GM23338 (cell line): ENCODE measurements around the gene ADPRHL1. TPM values are rescaled to one million over a fixed set of nuclear protein-coding genes. Genes with fewer than 3 reads are reported as not detected.

ENCODE experiments used
- ZNF331 ChIP-seq: fragments of 250-450 bp; sonication (Bioruptor Pico); IDR thresholded peaks from 2 replicates; pipeline ENCODE4 v1.5.0; 2020; ENCODE audit warnings: low read depth, mild to moderate bottlenecking, moderate library complexity
- polyA plus RNA-seq: library from polyadenylated mRNA; unstranded; fragments of >200 nt; fragmentation: Nextera tagmentation; extraction: Ambion mirVana; gene quantifications from 2 replicates; pipeline ENCODE4 v1.2.1, GENCODE V29; 2016
- total RNA-seq: library from RNA; depleted of rRNA; stranded (reverse); fragments of >200 nt; shearing (Covaris generic); gene quantifications from 2 replicates; pipeline ENCODE4 v1.2.3, GENCODE V29; 2014
- TF ChIP-seq, protein P1 (sequence below): fragments of 250-450 bp; sonication (Bioruptor Pico); IDR thresholded peaks from 2 replicates; pipeline ENCODE4 v1.5.0; 2020; ENCODE audit warnings: mild to moderate bottlenecking, moderate library complexity
- TF ChIP-seq, protein P2 (sequence below): IDR thresholded peaks from 2 replicates; pipeline ENCODE4 v1.6.1; 2016; ENCODE audit warnings: antibody characterized with exemption
- TF ChIP-seq, protein P3 (sequence below): IDR thresholded peaks from one replicate; pipeline ENCODE4 v1.6.1; 2018; ENCODE audit warnings: antibody characterized with exemption; ENCODE audit not compliant: unreplicated experiment

The ADPRHL1 gene
- total and polyA plus RNA-seq, 2 experiments from 2014 or later: 0.80 to 1.0 TPM

DNA sequence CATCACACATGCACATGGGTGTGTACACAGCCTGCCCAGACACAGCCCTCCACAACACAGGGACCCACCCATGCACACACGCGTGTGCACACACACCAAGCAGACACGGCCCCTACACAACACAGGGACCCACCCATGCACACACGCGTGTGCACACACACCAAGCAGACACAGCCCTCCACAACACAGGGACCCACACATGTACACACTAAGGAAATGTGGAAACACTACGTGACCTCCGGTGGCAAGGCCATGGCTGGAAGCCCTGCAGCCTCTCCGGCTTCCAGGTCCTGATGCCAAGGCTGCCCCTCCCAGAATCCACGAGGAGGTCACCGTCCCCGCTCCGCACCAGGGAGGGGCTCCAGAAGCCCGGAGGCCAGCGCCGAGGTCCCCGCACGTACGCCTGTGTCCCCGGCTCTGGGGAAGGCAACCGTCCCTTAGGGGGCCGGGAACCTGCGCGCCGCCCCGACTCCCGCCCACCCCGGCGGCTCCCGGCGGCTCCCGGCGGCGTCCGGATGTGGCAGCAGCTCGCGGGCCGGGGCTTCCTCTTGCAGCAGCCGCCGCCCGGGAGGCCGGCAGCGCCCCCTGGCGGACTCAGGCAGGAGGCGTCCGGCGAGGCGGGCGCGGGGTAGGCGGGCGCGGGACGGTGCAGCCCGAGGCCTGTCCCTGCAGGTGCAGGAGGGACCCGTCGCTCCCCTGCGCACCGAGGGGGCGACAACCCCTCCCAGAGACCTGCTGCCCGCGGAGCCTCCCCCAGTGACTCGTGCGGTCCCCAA, 59.5 kb downstream of the ADPRHL1 start (continued):
- TF ChIP-seq, protein P1, sequence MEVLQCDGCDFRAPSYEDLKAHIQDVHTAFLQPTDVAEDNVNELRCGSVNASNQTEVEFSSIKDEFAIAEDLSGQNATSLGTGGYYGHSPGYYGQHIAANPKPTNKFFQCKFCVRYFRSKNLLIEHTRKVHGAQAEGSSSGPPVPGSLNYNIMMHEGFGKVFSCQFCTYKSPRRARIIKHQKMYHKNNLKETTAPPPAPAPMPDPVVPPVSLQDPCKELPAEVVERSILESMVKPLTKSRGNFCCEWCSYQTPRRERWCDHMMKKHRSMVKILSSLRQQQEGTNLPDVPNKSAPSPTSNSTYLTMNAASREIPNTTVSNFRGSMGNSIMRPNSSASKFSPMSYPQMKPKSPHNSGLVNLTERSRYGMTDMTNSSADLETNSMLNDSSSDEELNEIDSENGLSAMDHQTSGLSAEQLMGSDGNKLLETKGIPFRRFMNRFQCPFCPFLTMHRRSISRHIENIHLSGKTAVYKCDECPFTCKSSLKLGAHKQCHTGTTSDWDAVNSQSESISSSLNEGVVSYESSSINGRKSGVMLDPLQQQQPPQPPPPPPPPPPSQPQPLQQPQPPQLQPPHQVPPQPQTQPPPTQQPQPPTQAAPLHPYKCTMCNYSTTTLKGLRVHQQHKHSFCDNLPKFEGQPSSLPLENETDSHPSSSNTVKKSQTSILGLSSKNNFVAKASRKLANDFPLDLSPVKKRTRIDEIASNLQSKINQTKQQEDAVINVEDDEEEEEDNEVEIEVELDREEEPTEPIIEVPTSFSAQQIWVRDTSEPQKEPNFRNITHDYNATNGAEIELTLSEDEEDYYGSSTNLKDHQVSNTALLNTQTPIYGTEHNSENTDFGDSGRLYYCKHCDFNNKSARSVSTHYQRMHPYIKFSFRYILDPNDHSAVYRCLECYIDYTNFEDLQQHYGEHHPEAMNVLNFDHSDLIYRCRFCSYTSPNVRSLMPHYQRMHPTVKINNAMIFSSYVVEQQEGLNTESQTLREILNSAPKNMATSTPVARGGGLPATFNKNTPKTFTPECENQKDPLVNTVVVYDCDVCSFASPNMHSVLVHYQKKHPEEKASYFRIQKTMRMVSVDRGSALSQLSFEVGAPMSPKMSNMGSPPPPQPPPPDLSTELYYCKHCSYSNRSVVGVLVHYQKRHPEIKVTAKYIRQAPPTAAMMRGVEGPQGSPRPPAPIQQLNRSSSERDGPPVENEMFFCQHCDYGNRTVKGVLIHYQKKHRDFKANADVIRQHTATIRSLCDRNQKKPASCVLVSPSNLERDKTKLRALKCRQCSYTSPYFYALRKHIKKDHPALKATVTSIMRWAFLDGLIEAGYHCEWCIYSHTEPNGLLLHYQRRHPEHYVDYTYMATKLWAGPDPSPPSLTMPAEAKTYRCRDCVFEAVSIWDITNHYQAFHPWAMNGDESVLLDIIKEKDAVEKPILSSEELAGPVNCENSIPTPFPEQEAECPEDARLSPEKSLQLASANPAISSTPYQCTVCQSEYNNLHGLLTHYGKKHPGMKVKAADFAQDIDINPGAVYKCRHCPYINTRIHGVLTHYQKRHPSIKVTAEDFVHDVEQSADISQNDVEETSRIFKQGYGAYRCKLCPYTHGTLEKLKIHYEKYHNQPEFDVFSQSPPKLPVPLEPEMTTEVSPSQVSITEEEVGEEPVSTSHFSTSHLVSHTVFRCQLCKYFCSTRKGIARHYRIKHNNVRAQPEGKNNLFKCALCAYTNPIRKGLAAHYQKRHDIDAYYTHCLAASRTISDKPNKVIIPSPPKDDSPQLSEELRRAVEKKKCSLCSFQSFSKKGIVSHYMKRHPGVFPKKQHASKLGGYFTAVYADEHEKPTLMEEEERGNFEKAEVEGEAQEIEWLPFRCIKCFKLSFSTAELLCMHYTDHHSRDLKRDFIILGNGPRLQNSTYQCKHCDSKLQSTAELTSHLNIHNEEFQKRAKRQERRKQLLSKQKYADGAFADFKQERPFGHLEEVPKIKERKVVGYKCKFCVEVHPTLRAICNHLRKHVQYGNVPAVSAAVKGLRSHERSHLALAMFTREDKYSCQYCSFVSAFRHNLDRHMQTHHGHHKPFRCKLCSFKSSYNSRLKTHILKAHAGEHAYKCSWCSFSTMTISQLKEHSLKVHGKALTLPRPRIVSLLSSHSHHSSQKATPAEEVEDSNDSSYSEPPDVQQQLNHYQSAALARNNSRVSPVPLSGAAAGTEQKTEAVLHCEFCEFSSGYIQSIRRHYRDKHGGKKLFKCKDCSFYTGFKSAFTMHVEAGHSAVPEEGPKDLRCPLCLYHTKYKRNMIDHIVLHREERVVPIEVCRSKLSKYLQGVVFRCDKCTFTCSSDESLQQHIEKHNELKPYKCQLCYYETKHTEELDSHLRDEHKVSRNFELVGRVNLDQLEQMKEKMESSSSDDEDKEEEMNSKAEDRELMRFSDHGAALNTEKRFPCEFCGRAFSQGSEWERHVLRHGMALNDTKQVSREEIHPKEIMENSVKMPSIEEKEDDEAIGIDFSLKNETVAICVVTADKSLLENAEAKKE (CRISPR knock-in tag): no peak
- TF ChIP-seq ZNF331 (CRISPR knock-in tag): no peak
- TF ChIP-seq, protein P2, sequence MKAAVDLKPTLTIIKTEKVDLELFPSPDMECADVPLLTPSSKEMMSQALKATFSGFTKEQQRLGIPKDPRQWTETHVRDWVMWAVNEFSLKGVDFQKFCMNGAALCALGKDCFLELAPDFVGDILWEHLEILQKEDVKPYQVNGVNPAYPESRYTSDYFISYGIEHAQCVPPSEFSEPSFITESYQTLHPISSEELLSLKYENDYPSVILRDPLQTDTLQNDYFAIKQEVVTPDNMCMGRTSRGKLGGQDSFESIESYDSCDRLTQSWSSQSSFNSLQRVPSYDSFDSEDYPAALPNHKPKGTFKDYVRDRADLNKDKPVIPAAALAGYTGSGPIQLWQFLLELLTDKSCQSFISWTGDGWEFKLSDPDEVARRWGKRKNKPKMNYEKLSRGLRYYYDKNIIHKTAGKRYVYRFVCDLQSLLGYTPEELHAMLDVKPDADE: no peak
- TF ChIP-seq, protein P3, sequence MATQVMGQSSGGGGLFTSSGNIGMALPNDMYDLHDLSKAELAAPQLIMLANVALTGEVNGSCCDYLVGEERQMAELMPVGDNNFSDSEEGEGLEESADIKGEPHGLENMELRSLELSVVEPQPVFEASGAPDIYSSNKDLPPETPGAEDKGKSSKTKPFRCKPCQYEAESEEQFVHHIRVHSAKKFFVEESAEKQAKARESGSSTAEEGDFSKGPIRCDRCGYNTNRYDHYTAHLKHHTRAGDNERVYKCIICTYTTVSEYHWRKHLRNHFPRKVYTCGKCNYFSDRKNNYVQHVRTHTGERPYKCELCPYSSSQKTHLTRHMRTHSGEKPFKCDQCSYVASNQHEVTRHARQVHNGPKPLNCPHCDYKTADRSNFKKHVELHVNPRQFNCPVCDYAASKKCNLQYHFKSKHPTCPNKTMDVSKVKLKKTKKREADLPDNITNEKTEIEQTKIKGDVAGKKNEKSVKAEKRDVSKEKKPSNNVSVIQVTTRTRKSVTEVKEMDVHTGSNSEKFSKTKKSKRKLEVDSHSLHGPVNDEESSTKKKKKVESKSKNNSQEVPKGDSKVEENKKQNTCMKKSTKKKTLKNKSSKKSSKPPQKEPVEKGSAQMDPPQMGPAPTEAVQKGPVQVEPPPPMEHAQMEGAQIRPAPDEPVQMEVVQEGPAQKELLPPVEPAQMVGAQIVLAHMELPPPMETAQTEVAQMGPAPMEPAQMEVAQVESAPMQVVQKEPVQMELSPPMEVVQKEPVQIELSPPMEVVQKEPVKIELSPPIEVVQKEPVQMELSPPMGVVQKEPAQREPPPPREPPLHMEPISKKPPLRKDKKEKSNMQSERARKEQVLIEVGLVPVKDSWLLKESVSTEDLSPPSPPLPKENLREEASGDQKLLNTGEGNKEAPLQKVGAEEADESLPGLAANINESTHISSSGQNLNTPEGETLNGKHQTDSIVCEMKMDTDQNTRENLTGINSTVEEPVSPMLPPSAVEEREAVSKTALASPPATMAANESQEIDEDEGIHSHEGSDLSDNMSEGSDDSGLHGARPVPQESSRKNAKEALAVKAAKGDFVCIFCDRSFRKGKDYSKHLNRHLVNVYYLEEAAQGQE: no peak
